PC-3 (cell line): ENCODE results near the gene DLX5.

ENCODE experiments used
- CTCF ChIP-seq: fragments of 300-600 bp; sonication (generic); conservative IDR thresholded peaks from 2 replicates; pipeline ENCODE4 v1.5.1; 2017; ENCODE audit warnings: antibody characterized with exemption, low read depth, mild to moderate bottlenecking, low read length
- EZH2phosphoT487 ChIP-seq: fragments of 300-600 bp; sonication (generic); IDR thresholded peaks from 2 replicates; pipeline ENCODE4 v1.6.1; 2018; ENCODE audit warnings: mild to moderate bottlenecking, antibody characterized with exemption, low read length, borderline replicate concordance

- TF ChIP-seq CTCF, result no peak
- no peak for TF ChIP-seq EZH2phosphoT487
Observed at GRCh38 chr7:96995406-96996110, 29.1 kb downstream of the DLX5 start.
